Activated T-cell treated with anti-CD3 and anti-CD28 coated beads for 1 hour (primary cell): ENCODE data around the gene CAP1.
A peak's percentile ranks its signal among the peaks of the same experiment; 100 is the strongest.

Experiments
- DNase-seq: peaks from one replicate; pipeline ENCODE4 v3.0.0-alpha.2; 2020; ENCODE audit warnings: low read depth

Gene CAP1

DNA sequence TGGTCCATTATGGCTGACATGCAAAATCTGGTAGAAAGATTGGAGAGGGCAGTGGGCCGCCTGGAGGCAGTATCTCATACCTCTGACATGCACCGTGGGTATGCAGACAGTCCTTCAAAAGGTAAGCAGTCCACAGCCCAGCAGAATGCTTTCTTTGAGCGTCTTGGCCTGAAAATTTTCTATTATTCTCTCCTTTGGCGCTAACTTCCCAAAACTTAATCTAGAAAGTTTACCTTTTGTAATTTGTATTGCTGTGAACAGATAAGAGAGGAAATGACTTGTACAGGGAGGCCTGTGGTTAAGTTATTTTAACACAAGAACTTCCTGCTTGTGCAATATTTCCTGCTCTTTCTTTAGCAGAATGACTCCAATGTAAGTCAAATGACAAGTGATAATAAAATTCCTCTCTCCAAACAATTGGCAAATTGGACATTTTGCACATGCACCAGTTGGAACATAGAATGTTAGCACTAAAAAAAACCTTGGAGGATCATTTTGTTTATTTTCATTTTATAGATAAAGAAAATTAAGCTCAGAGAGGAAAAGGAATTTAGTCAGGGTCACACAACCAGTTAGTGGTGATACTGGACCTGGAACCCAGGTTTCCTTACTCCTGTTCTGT lies 18.9 kb downstream of the CAP1 start:
- DNase-seq: no peak

DNA sequence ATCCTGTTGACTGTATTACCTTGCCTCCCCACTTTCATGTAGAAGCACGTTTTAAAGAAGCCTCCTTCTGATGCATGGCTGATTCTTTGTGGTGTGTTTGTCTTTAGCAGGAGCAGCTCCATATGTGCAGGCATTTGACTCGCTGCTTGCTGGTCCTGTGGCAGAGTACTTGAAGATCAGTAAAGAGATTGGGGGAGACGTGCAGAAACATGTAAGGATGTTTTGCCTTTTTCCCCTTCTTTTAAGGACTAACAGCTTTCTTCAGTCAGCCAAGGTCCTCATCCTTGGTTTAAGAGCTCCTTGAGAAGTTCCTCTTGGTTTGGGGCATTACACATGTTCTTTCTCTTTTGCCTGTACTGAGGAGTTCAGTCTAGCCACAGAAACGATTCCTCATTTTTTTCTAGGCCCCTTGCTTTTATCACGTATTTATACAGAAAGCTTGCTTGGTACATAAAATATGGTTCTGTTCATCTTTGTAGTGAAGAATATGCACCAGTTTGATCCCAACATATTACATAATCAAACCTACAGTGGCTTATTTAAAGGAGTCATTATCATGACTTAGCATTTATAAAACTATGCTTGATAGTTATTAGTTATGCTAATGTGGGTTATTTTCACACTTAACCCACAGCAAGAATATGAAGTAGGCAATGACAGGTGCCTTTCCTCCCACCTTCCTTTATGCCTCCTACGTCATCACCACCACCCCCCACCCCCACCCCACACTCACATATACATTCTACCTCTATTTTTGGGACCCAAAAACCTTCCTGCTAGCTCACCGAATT lies 19.6 kb downstream of the CAP1 start:
- DNase-seq: no peak

DNA sequence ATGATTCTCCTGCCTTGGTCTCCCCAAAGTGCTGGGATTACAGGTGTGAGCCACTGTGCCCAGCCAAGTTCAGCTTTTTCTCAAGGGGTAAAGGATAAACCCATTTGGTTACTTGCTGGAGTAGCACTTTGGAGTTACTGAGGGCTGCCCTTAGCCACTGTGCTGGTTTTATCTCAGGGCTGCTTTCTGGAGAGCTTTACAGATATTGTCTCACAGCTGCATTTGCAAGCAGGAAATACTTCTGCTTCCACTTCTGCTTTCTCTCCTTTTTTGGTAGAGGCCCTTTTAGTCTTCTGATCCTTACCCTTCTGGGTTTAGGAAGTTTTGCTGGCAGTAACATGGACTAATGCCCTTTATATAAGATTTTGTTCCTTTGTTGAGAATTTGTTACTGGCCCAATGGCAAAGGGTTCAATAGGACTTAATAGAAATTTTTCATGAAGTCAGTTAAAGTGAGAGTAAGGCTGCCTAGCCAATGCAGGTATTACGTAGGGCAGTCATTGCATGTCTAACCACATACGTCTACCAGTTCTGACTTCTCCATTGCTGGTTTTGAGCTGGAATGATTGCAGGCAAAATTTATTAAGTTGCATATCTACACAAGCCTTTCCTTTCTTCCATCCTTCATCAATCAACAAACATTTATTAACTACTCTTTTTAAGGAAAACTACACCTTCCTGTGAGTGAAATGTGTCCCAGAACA lies 24.4 kb downstream of the CAP1 start:
- DNase-seq: no peak

DNA sequence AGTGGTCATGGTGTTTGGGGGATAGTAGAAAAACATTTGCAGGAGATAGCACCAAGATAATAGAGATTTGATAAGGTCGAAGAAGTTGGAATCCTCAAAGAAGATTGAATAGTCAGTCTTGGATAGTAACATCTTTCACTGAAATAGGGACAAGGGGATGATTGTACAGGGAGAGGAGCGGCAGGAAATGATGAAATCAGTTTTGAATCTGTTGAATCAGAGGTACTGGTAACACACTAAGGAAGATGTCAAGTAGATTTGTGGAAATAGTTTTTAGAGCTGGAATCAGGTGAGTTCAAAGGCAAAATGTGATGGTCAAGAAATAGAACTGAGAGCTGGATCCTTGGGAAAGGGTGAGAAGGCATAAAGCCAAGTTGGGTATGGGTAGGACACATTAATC lies 26.5 kb downstream of the CAP1 start:
- no peak for DNase-seq

DNA sequence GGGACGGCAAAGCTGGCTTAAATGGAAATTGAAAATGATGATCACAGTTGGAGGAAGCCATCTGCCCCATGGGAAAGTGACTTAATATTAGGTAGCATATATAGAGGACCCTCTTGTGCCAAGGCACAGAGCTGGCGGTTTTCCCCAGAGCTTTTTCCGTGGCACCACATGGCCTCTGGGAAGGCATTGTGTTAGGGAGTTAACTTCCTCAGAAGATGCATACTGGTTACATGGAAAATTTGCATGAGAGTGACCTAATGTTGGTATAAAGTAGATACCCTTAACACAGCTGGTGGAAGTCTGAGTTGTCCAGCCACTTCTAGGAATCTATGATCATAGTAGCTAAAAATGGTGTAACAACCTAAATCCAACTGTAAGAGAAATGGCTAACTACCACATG lies 27.3 kb downstream of the CAP1 start:
- DNase-seq: no peak

DNA sequence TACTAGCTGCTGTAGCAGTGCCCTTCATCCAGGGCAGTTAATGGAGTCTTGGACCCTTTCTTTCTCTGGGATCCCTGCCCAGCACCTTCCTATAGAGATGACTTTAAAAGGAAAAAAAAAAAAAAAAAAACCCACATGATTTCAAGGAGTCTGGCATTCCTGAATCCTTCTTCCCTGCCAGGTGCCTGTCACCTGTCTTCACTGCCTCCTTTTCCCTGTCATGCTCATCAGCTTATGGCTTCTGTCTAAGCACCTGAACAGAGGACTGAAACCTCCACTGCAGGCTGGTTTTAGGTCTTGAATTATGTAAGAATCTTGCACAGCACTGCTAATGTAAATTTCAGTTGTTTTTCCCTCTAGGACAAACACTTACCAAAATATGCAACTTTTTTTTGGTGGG lies 31.6 kb downstream of the CAP1 start:
- no peak for DNase-seq

DNA sequence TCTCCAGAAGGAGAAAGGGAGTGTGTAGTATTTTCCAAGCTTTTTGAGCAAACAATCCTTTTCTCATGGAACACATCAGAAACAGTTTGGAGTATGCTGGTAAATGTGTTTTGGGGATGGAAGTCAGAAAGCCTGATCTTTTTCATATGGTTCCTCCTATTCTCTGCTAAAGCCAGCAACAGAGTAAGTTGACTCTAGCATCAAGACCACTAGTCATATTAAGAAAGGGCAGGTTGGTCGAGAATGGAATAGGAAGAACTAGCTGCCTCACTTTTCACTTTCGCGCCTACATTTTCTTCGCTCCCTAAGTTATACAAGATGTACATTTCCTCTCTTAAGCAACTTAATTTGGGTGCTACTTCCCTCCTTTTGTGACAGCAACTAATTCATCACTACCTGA lies 32.5 kb downstream of the CAP1 start:
- no peak for DNase-seq

DNA sequence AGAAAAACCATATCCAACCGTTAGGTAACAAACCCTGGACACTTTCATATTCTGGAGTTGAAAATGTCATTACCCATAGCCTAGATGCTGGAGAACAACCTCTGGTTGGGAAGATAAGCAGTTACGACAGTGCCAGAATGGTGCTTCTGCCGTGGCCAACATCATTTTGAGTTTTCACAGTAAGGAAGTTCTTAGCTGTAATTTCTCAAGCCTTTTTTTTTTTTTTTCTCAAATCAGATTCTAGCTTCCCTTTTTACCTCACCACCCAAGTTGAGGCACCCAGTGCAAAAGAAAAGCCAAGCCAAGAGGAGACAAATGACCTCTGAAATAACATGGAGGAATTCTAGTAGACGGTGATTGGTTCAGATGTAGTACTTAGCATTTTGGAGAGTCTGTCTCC lies 34.7 kb downstream of the CAP1 start:
- no peak for DNase-seq

DNA sequence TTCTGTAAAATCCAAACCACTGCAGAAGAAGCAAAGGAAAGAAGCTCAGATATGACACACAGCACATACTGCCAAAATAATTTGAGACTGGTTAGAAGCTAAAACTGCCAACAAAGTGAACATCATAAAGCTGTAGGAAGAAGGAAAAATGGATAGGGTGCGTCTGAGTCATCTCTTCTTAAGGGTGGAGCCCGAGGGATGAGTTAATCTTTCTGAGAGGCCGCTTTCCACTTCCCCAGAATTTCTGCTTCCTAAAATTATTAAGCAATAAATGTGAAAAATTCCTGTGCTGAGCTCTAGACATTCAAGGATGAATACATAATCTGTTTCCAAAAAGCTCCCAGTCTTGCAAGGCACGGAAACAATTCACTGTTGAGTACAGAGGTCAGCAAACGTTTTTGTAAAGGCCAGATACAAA lies 36.4 kb downstream of the CAP1 start:
- DNase-seq: no peak

DNA sequence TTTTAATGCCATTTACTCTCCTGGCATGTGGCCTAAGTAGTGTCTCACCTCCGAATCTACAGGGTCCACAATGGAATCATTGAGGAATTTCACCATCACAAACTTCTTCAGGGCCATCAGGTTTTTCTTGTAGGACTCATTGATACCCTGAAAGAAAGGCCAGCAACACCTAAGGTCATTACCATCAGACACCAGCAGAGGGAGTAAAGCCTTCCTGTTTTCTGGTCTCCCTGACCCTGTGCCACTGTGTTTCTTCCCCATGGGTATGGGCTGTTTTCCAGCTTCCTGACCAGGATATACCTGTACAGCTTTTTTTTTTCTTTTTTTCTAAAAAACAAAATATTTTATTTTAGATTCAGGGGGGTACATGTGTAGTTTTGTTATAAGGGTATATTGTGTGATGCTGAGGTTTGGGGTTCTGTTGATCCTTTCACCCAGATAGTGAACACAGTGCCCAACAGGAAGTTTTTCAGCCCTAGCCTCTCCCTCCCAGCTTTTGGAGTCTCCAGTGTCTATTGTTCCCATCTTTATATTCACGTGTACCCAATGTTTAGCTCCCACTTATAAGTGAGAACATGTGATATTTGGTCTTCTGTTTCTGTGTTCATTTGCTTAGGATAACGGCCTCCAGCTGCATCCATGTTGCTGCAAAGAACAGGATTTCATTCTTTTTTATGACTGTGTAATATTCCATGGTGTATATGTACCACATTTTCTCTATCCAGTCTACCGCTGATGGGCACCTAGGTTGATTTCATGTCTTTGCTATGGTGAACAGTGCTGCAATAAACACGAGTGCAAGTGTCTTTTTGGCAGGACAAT lies 38.2 kb downstream of the CAP1 start:
- peak; percentile 23 for DNase-seq

DNA sequence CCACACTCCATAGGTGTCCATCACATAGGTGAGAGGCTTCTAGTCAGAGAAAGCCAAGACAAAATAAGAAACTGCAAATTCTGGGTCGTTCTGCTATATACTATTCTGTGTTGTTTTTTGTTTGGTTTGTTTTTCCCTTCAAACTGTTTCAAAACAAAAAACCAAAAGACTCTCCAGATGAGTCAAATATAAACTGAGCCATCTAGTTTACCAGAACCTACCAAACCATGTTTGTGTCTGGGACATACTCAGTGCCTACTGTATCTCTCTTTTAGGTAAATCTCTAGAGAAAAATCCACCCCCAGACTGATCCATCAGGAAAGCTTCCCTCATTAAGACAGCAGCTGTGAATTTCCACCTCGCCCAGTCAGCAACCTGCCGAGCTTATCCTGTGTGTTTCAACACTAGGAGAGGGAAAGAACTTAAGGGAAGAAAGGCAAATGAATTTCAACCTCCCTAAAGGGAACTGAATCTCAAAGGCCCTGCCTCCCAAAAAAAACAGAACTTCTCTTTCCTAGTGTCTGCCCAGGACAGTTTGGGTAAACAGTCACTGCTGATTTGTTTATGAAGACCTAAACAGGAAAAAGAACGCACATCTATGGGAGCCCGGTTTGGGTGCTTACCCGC lies 39.4 kb downstream of the CAP1 start:
- DNase-seq: no peak

DNA sequence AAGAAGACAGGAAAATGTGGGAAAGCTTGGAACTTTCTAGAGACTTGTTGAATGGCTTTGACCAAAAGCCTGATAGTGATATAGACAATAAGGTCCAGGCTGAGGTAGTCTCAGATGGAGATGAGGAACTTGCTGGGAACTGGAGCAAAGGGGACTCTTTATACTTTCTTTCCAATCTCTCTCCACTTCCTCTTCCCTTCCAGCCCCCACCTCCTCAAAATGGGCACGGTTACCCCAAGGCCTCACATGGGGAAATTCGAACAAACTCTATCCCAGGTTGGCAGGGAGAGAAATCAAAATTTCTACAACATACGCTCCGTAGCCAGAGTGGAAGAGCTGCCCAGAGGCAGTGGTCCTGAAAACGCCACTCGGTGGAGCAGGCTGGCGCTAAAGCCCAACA lies 41.3 kb downstream of the CAP1 start:
- no peak for DNase-seq

DNA sequence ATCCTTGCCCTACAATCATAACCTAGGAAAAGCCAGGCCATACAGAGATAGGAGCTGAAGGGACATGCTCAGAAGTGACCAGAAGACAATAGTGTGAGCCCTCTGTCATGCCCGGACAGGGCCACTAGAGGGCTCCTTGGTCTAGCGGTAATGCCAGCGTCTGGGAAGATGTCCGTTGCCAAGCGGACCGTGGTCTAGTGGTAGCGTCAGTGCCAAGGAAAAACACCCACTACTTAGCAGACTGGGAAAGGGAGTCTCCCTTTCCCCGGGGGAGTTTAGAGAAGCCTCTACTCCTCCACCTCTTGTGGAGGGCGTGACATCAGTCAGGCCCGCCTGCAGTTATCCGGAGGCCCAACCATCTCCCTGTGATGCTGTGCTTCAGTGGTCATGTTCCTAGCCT lies 44.2 kb downstream of the CAP1 start:
- peak; percentile 4 for DNase-seq

DNA sequence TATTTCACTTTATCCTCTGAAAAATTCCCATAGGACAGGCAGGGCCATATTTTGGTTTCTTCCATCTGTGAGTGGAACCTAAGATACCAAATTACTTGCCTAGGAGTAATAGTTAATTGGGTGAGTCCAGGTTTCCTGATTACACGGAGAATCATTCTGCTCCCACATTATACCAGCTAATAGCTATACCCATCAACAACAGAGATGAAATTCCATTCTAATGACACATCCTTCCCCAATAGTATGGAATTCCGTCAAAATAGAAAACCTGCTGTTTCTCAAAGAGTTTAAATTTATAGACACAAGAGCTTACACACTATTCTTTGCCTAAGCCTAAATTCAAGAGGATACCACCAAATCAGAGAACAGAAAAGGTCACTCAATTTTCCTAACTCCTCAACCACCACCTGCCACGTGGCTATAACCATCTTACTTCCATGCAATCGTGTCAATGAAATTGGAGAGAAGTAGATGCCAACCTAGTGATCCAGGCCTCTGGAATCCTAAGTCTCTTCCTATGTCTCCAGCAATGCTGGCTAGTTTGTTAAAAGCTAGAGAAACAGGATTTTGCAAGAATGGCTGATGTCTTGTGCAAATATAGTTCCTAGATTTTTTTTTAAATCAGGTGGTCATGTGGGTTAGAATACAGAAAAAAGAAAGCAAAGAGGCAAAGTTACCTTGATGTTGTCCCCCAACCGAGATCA lies 50.3 kb downstream of the CAP1 start:
- DNase-seq: no peak

DNA sequence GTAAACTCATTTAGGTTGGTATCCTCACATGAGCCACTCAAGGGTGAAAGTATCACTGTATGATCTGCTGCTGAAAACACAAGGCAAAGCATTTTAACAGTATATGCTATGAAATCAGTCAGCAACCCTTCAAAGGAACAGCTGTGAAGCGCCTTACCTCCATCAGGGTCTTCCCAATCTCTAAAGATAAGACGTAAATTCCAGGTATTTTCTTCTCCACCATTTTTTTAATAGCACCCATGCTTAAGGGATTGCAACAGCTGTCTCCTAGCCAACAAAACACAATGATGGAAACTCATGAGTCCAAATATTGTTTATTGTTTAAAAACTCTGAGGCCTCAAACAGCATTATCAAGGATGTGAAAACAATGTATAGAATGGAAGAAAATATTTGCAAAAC lies 51.7 kb downstream of the CAP1 start:
- DNase-seq: no peak

DNA sequence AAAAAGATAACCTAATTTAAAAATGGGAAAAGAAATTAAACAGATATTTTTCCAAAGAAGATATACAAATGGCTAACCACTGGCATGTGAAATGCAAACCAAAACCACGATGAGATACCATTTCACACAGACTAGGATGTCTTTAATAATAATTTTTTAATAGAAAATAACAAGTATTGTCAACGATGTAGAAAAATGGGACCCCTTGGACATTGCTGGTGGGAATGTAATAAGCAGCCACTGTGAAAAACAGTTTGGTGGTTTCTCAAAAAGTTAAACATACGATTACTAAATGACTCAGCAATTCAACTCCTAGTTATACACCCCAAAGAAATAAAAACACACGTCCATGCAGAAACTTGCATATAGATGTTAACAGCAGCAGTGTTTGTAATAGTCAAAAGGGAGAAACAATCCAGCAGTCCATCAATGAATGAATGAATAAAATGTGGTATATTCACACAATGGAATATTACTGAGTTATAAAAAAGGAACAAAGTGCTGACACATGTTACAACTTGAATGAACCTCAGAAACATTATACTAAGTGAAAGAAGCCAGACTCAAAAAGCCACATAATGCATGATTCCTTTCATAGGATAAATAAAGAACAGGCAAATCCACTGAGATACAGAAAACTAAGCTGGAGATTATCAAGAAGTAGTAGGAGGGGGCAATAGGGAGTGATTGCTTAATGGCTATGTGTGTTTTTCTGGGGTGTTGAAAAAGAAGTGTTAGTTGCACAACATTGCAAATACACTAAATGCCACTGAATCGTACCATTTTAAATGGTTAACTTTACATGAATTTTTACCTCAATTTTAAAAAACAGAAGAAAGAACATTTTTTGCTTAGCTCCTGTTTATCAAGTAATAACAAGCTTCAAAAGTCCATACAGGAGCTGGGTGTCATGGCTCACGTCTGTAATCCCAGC lies 52.4 kb downstream of the CAP1 start:
- DNase-seq: no peak

DNA sequence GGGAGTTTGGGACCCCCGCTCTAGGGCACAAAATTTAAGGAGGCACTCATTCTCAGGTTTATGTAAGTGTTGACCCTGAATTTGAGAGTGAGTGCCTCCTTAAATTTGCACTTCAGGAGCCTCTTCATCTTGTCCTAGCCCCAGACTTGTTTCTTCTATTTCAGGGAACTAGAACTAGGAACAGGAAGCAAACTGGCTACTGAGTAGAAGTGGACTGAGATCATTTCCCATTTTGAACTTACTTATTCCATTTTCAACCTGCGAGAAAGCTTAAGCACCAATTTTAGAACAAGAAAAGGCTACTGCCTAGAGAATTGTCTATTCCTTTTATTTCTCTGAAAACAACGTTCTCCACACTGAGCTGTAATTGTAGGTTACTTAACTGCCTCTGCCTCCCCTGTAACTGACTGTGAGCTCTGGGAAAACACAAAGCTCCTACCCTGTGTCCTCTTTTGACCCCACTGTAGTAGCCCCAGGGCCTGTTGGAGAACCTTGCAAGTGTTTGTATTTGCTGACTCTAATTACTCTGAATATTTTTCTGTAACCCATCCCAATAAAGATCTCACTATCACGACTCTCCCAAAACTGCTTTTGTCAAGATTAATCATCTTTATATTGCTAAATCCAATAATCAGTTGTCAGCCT lies 54.1 kb downstream of the CAP1 start:
- DNase-seq: no peak

DNA sequence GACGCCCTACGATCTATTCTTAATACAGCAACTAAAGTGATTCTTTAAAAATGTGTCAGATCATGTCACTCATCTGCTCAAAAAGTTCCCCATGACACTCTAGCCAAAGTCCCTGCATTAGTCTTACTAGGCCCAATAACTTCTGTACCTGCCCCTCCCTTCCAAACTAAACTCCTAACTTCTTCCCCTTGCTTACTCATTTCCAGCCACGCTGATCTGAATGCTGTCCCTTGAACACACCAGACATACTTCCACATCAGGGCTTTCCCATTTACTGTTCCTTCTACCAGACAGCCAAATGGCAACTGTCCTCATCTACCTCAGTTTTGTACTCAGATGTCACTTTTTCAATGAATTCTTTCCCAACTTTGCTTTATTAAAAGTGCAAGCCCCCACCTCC lies 55.3 kb downstream of the CAP1 start:
- DNase-seq: no peak

DNA sequence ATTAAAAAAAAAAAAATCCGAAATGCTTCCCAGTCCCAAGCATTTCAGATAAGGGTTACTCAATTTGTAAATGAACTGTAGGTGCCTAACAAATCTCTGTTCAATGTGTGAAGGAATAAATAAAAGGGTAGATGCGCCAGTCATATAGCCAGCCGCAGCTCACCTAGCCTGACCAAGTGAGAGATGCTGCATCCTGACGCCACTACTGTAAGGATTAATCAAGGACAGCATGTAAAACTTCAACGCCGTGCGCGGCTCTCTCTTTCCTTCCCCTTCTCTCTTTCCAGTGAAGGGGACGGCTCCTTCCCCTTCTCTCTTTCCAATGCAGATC lies 56.1 kb downstream of the CAP1 start:
- DNase-seq: no peak
